OCI-LY3 (cell line): Measurements from ENCODE around the gene SRGAP2C.
"Not testable (repeated sequence)": the region's sequence is repeated elsewhere in the genome, so short reads cannot be mapped to it uniquely, and the experiment has no call there.

Experiments
- H2AFZ ChIP-seq: fragments of 200-600, 300-600 bp; shearing (Covaris generic); 2 replicates; pipeline ENCODE4 v1.6.0; 2014; ENCODE audit warnings: antibody characterized with exemption, low read depth, low read length
- H3K27ac ChIP-seq: fragments of 200-600, 300-600 bp; sonication (generic); 2 replicates; pipeline ENCODE4 v1.5.1; 2014; ENCODE audit warnings: mild to moderate bottlenecking, low read length, moderate library complexity, mixed read lengths
- H3K27me3 ChIP-seq: fragments of 200-600, 300-600 bp; sonication (generic); 2 replicates; pipeline ENCODE4 v1.6.1; 2014; ENCODE audit warnings: low read depth, low read length, mixed read lengths
- H3K36me3 ChIP-seq: fragments of 200-600, 300-600 bp; sonication (generic); replicated peaks from 2 replicates; pipeline ENCODE3; 2014; ENCODE audit warnings: low read depth, low read length, mixed read lengths
- H3K4me1 ChIP-seq: fragments of 300-600, 200-600 bp; sonication (generic); 2 replicates; pipeline ENCODE4 v1.6.1; 2014; ENCODE audit warnings: low read length, mixed read lengths
- H3K4me2 ChIP-seq: fragments of 200-600, 300-600 bp; sonication (generic); 2 replicates; pipeline ENCODE4 v1.6.1; 2014; ENCODE audit warnings: low read length, mixed read lengths
- H3K4me3 ChIP-seq: fragments of 300-600, 200-600 bp; sonication (generic); 2 replicates; pipeline ENCODE4 v1.5.1; 2014; ENCODE audit warnings: antibody characterized with exemption, mild to moderate bottlenecking, low read length, moderate library complexity
- H3K79me2 ChIP-seq: fragments of 300-600, 200-600 bp; shearing (Covaris generic); 2 replicates; pipeline ENCODE4 v1.6.1; 2014; ENCODE audit warnings: mild to moderate bottlenecking, low read length, mixed read lengths
- H3K9ac ChIP-seq: fragments of 300-600, 200-600 bp; shearing (Covaris generic); 2 replicates; pipeline ENCODE4 v1.6.0; 2014; ENCODE audit warnings: mild to moderate bottlenecking, low read length, moderate library complexity
- H3K9me3 ChIP-seq: fragments of 200-600, 300-600 bp; shearing (Covaris generic); 2 replicates; pipeline ENCODE4 v1.6.1; 2014; ENCODE audit warnings: low read length, mixed read lengths; ENCODE audit not compliant: insufficient read depth
- H4K20me1 ChIP-seq: fragments of 200-600, 300-600 bp; sonication (generic); 2 replicates; pipeline ENCODE4 v1.6.1; 2016; ENCODE audit warnings: low read length, mixed read lengths; ENCODE audit not compliant: insufficient read depth

Gene SRGAP2C

GRCh38 chr1:121316081-121316480, 131.3 kb downstream of the SRGAP2C start:
- H2AFZ ChIP-seq, H3K4me2 ChIP-seq, H3K36me3 ChIP-seq, H3K79me2 ChIP-seq, H3K9me3 ChIP-seq, H3K27me3 ChIP-seq, H4K20me1 ChIP-seq, H3K4me3 ChIP-seq, H3K27ac ChIP-seq, H3K4me1 ChIP-seq, H3K9ac ChIP-seq: not testable (repeated sequence)

DNA sequence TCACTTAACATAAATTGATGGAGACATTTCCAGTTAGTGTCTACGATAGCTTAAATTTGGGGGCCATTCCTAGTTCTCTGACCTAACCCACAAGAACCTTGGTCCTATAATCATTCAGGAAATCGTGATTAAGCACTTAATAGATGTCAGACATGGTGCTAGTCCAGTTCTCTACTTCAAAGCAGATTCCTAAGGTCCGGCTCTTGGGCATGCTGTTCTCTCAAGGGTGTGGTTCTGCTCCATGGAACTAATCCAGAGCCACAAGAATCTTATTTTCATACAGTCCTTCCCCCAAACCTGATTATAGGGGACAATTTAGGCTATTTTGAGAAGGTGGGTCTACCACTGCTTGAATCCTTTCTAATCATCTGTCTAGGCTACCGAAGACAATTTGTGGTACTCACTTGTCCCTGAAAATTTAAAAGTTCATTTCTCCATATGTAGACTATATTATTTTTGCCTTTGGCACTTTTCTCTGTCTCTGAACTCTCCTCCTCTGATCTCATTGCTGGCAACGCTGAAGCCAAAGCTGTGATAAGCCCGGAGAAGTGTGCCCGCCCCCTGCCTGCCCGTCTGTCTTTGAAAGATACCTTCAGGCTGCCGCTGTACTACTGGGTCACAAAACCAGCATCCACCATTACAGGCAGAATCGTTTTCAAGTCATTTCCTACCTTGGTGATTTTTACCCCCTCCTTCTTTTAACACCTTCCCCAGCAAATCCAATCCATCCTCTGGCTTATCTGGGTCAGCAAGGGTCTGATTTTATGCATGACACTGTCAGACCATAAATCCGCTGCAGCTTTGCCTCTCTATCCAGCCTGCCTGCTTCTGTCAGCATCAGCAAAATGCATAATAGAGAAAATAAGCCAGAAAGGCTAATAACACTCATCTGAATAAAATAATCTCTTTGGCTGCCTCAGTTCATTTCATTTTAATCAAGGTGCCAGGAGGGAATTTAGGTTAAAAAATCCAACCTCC, 133.0 kb downstream of the SRGAP2C start:
- not testable (repeated sequence) for H3K27ac ChIP-seq, H4K20me1 ChIP-seq, H2AFZ ChIP-seq, H3K9ac ChIP-seq, H3K4me3 ChIP-seq, H3K79me2 ChIP-seq, H3K27me3 ChIP-seq, H3K4me1 ChIP-seq, H3K9me3 ChIP-seq, H3K4me2 ChIP-seq, H3K36me3 ChIP-seq

DNA sequence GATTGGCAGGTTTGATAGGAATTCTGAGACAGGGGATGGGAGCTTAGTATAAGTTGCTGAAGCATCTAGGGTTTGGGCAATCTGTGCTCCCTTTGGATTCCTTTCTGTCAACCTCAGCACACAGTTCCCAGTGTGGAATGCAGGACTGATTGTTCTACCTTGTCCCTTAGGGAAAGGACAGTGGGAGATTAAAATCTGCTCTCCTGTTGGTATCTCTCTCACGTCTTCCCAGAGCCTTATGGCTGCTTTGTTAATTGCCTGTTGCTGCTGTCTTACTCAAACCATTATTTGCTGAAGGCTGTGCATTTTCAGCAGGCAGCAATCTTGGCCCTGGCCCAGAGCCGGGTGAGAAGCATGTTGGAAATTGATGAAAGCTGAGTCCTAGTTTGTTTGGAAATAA, 133.9 kb downstream of the SRGAP2C start:
- not testable (repeated sequence) for H3K9me3 ChIP-seq, H3K79me2 ChIP-seq, H3K27me3 ChIP-seq, H4K20me1 ChIP-seq, H2AFZ ChIP-seq, H3K36me3 ChIP-seq, H3K4me3 ChIP-seq, H3K4me2 ChIP-seq, H3K27ac ChIP-seq, H3K4me1 ChIP-seq, H3K9ac ChIP-seq

GRCh38 chr1:121321660-121322059, 136.9 kb downstream of the SRGAP2C start:
- H3K4me3 ChIP-seq, H3K4me1 ChIP-seq, H2AFZ ChIP-seq, H3K9ac ChIP-seq, H3K79me2 ChIP-seq, H3K27me3 ChIP-seq, H3K4me2 ChIP-seq, H3K9me3 ChIP-seq, H3K27ac ChIP-seq, H3K36me3 ChIP-seq, H4K20me1 ChIP-seq: not testable (repeated sequence)

GRCh38 chr1:121324726-121325125, 140.0 kb downstream of the SRGAP2C start:
- not testable (repeated sequence) for H3K27ac ChIP-seq, H2AFZ ChIP-seq, H3K4me2 ChIP-seq, H3K9me3 ChIP-seq, H3K9ac ChIP-seq, H3K4me1 ChIP-seq, H3K27me3 ChIP-seq, H3K79me2 ChIP-seq, H3K36me3 ChIP-seq, H3K4me3 ChIP-seq, H4K20me1 ChIP-seq

DNA sequence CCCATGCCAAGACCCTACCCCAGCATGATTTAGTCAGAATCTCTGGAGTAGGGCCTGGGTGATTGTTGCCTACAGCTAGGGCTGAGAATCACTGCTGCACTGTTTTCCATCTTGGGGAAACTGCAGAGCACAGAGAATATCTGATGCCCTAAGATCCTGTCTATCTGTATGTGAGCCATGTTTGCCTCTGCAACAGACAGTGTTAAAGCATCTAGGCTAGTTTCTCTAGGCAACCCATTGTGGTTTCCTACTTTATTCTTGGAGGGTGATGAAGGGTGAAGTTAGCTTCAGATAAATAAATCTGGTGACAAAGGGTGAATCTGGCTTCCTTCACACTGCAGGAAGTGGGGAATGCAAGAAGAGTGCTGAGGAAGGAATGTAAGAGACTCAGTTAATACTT, 147.4 kb downstream of the SRGAP2C start:
- not testable (repeated sequence) for H3K36me3 ChIP-seq, H3K4me2 ChIP-seq, H4K20me1 ChIP-seq, H3K9ac ChIP-seq, H3K4me3 ChIP-seq, H3K27ac ChIP-seq, H2AFZ ChIP-seq, H3K9me3 ChIP-seq, H3K79me2 ChIP-seq, H3K27me3 ChIP-seq, H3K4me1 ChIP-seq

- not testable (repeated sequence) for H3K79me2 ChIP-seq, H3K4me1 ChIP-seq, H3K36me3 ChIP-seq, H2AFZ ChIP-seq, H4K20me1 ChIP-seq, H3K4me3 ChIP-seq, H3K9me3 ChIP-seq, H3K27ac ChIP-seq, H3K4me2 ChIP-seq, H3K9ac ChIP-seq, H3K27me3 ChIP-seq
These were observed 148.1 kb downstream of the SRGAP2C start for GRCh38 chr1:121332599-121333562.

DNA sequence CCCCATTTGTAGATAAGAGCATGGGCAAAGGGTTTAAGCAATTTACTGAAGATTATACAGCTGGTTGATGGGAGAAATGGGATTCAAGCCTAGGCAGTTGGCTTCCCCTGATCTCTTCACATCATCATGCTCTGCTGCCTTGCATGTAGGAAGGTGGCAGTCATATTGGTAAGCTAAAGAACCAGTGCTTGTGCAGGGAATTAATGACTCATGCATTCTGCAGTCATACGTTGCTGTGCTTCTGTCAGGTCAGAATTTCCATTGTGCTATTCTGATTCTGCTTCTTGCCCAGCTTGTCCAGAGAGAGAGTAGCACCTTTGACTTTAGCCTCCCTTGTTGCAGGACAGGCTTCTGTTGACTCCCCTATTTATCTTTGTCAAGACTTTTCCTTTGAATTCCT, 153.2 kb downstream of the SRGAP2C start:
- not testable (repeated sequence) for H3K9me3 ChIP-seq, H3K79me2 ChIP-seq, H3K4me3 ChIP-seq, H3K4me2 ChIP-seq, H3K9ac ChIP-seq, H3K4me1 ChIP-seq, H3K36me3 ChIP-seq, H4K20me1 ChIP-seq, H3K27me3 ChIP-seq, H3K27ac ChIP-seq, H2AFZ ChIP-seq

GRCh38 chr1:121339611-121340010, 154.8 kb downstream of the SRGAP2C start:
- not testable (repeated sequence) for H3K9ac ChIP-seq, H3K27me3 ChIP-seq, H3K79me2 ChIP-seq, H3K4me3 ChIP-seq, H2AFZ ChIP-seq, H3K4me1 ChIP-seq, H3K27ac ChIP-seq, H3K9me3 ChIP-seq, H3K36me3 ChIP-seq, H3K4me2 ChIP-seq, H4K20me1 ChIP-seq
